K562 (cell line): ENCODE data around the gene PA2G4. TPM values are rescaled to one million over a fixed set of nuclear protein-coding genes. Genes with fewer than 3 reads are reported as not detected.

ENCODE experiments used
- ATAC-seq: fragments of 200-7000 bp; cut with Tn5 transposase; 3 replicates; pipeline ENCODE4 v1.9.1; 2020; ENCODE audit warnings: moderate library complexity
- BruUV-seq: library from RNA; stranded (reverse); fragments of 400-500 nt; replicated peaks from 2 replicates; lab custom pipeline; 2021; lab: Mats Ljungman, UMichigan
- CTCF ChIA-PET: fragments of 300-600 bp; formaldehyde crosslinking; extraction: SDS; loops from one replicate; lab custom pipeline; 2021; ENCODE audit warnings: low intra/inter-chr PET ratio; lab: Yijun Ruan, JAX
- POLR2A ChIA-PET: fragments of 300-600, 350-650 bp; sonication (Branson Sonifier 250); formaldehyde crosslinking; extraction: SDS; loops from one replicate; lab custom pipeline; 2021; ENCODE audit warnings: antibody characterized with exemption, inconsistent platforms; lab: Yijun Ruan, JAX
- DNase-seq, 4 experiments: peaks; one replicate each; pipeline versions ENCODE4 v3.0.0 to v3.0.0-alpha.2; 2011 to 2018; ENCODE audit warnings: low spot score in 3 of 4, mixed read lengths in 3 of 4; ENCODE audit errors: extremely low read depth in 1 of 4
- FAIRE-seq: peaks from 2 replicates; lab custom pipeline; 2011; peaks lifted over from hg19 to GRCh38; lab: Jason Lieb, UNC
- H2AFZ ChIP-seq: 2 replicates; pipeline ENCODE4 v1.6.0; 2011; ENCODE audit warnings: low read depth, low read length, control low read depth, inconsistent platforms
- H3K27ac ChIP-seq: fragments of 200-600 bp; 3 replicates; pipeline ENCODE4 v1.8.0; 2011; ENCODE audit warnings: low read depth, mild to moderate bottlenecking, control low read depth, inconsistent platforms, low read length, moderate library complexity, mixed read lengths; ENCODE audit errors: extremely low read depth
- H3K27me3 ChIP-seq, 2 experiments: fragments of 300-600 bp in 1 of 2; 2 replicates in 1 of 2; 3 replicates in 1 of 2; pipeline versions ENCODE4 v1.6.0 to v1.8.0; 2011; ENCODE audit warnings: inconsistent platforms in 2 of 2, low read length in 2 of 2, mild to moderate bottlenecking in 1 of 2, mixed read lengths in 1 of 2, moderate library complexity in 1 of 2; ENCODE audit not compliant: control insufficient read depth in 2 of 2, insufficient read depth in 2 of 2
- H3K36me3 ChIP-seq: fragments of 300-600 bp; 3 replicates; pipeline ENCODE4 v1.8.0; 2011; ENCODE audit warnings: mild to moderate bottlenecking, low read length, inconsistent platforms; ENCODE audit not compliant: control insufficient read depth, insufficient read depth
- H3K4me1 ChIP-seq, 2 experiments: fragments of 200-600 bp in 1 of 2; replicated peaks in 1 of 2; 2 replicates in 1 of 2; 3 replicates in 1 of 2; pipeline versions ENCODE4 v1.5.1 to v1.8.0; 2011; ENCODE audit warnings: inconsistent platforms in 2 of 2, low read length in 2 of 2, mild to moderate bottlenecking in 1 of 2, mixed read lengths in 1 of 2, moderate library complexity in 1 of 2; ENCODE audit not compliant: control insufficient read depth in 2 of 2, insufficient read depth in 2 of 2
- H3K4me2 ChIP-seq: 2 replicates; pipeline ENCODE4 v1.6.1; 2011; ENCODE audit warnings: low read length, control low read depth, inconsistent platforms, mixed read lengths; ENCODE audit not compliant: insufficient read depth
- H3K4me3 ChIP-seq: fragments of 200-600 bp; sonication (generic), shearing (Covaris generic); 2 replicates; pipeline ENCODE4 v1.5.1; 2016; ENCODE audit warnings: control low read depth, inconsistent platforms
- H3K79me2 ChIP-seq: fragments of 200-600 bp; 3 replicates; pipeline ENCODE4 v1.8.0; 2011; ENCODE audit warnings: low read length, inconsistent platforms; ENCODE audit not compliant: control insufficient read depth, insufficient read depth
- H3K9ac ChIP-seq, 2 experiments: 2 replicates each; pipeline versions ENCODE4 v1.6.0 to v1.6.1; 2011; ENCODE audit warnings: low read depth in 2 of 2, low read length in 2 of 2, control low read depth in 1 of 2, inconsistent platforms in 1 of 2, mild to moderate bottlenecking in 1 of 2, mixed read lengths in 1 of 2; ENCODE audit not compliant: insufficient read depth in 1 of 2
- H3K9me1 ChIP-seq: one replicate; pipeline ENCODE4 v1.6.0; 2011; ENCODE audit warnings: inconsistent platforms, mild to moderate bottlenecking, low read length, moderate library complexity; ENCODE audit not compliant: control insufficient read depth, insufficient read depth
- H3K9me3 ChIP-seq: replicated peaks from 2 replicates; pipeline ENCODE4 v1.5.1; 2011; ENCODE audit warnings: low read depth, low read length, inconsistent platforms; ENCODE audit not compliant: control insufficient read depth, insufficient read depth
- H4K20me1 ChIP-seq: replicated peaks from 2 replicates; pipeline ENCODE4 v1.6.1; 2011; ENCODE audit warnings: low read length, inconsistent platforms, mixed read lengths; ENCODE audit not compliant: control insufficient read depth, insufficient read depth
- BRF1 ChIP-seq: IDR thresholded peaks from 3 replicates; pipeline ENCODE4 v1.6.1; 2011; ENCODE audit warnings: borderline replicate concordance, mild to moderate bottlenecking; ENCODE audit not compliant: insufficient read length; ENCODE audit errors: extremely low read depth
- CBX5 ChIP-seq: IDR thresholded peaks from 2 replicates; pipeline ENCODE4 v1.6.1; 2014; ENCODE audit warnings: low read depth, borderline replicate concordance
- HLTF ChIP-seq: fragments of 450-650 bp; IDR thresholded peaks from 2 replicates; pipeline ENCODE4 v1.6.1; 2016
- WHSC1 ChIP-seq: IDR thresholded peaks from one replicate; pipeline ENCODE4 v1.6.1; 2012; ENCODE audit warnings: low read length, control low read depth, inconsistent platforms
- ZBTB17 ChIP-seq: fragments of 450-650 bp; formaldehyde crosslinking; IDR thresholded peaks from 2 replicates; pipeline ENCODE4 v1.4.0; 2020; ENCODE audit warnings: mild to moderate bottlenecking
- ZNF146 ChIP-seq: IDR thresholded peaks from one replicate; pipeline ENCODE4 v1.6.1; 2018; ENCODE audit warnings: missing compliant biosample characterization; ENCODE audit not compliant: unreplicated experiment
- ZNF445 ChIP-seq: fragments of 250-450 bp; sonication (Bioruptor Pico); IDR thresholded peaks from 2 replicates; pipeline ENCODE4 v1.4.0; 2020; ENCODE audit warnings: low read depth, mild to moderate bottlenecking, moderate library complexity
- ZNF76 ChIP-seq: fragments of 250-450 bp; sonication (Bioruptor Pico); IDR thresholded peaks from 2 replicates; pipeline ENCODE4 v1.4.0; 2020; ENCODE audit warnings: mild to moderate bottlenecking, moderate library complexity, borderline replicate concordance
- ZNF778 ChIP-seq: fragments of 450-650 bp; formaldehyde crosslinking; IDR thresholded peaks from 2 replicates; pipeline ENCODE4 v1.4.0; 2020; ENCODE audit warnings: mild to moderate bottlenecking, moderate library complexity
- WGBS: fragments of 100-300 bp; shearing (Covaris generic); methylation state at CpG from one replicate; pipeline ENCODE4 v1.1.6; 2016; ENCODE audit warnings: low coverage, mixed read lengths; ENCODE audit not compliant: insufficient coverage; ENCODE audit errors: missing lambda C conversion rate; 5-methylcytosine and 5-hydroxymethylcytosine counted together
- in situ Hi-C: fragments of 300-500 bp; cut with MboI; formaldehyde crosslinking; loops from 4 replicates; pipeline ENCODE4 v1.15.0; 2018; ENCODE audit warnings: inconsistent platforms, mixed read lengths
- intact Hi-C: fragments of 100-400 bp; cut with micrococcal nuclease; formaldehyde crosslinking; loops from 2 replicates; pipeline ENCODE4 v1.14.2; 2022
- polyA plus RNA-seq, 8 experiments: library from polyadenylated mRNA; depleted of rRNA in 4 of 8; stranded (reverse) in 5 of 8; unstranded in 3 of 8; fragments of >200 nt; fragmentation: Nextera tagmentation in 2 of 8; fragmentation: Illumina TruSeq in 1 of 8; extraction: Ambion mirVana in 2 of 8; extraction: Trizol in 1 of 8; gene quantifications; 2 replicates each; pipeline versions ENCODE4 v1.2.1 to v1.2.3, GENCODE V29; 2011 to 2014; ENCODE audit warnings: inconsistent platforms in 1 of 8, missing spikeins in 1 of 8
- total RNA-seq, 7 experiments: library from RNA; depleted of rRNA in 6 of 7; stranded (reverse); fragments of >200 nt in 6 of 7; fragmentation: Illumina TruSeq in 2 of 7; extraction: Trizol in 2 of 7; gene quantifications; 2 replicates each; pipeline versions ENCODE4 v1.2.1 to v1.2.3, GENCODE V29; 2011 to 2021; ENCODE audit warnings: low replicate concordance in 1 of 7
- TF ChIP-seq, protein P1 (sequence below), 2 experiments: fragments of 450-650 bp; IDR thresholded peaks; 2 replicates each; pipeline ENCODE4 v1.6.1; 2016; ENCODE audit warnings: mild to moderate bottlenecking in 2 of 2, borderline replicate concordance in 1 of 2, low read depth in 1 of 2, moderate library complexity in 1 of 2
- TF ChIP-seq, protein P2 (sequence below), 2 experiments: fragments of 250-450 bp in 1 of 2; fragments of 450-650 bp in 1 of 2; sonication (Bioruptor Pico) in 1 of 2; IDR thresholded peaks; 2 replicates each; pipeline versions ENCODE4 v1.6.1 to v1.8.0; 2016 to 2021; ENCODE audit warnings: mild to moderate bottlenecking in 2 of 2, moderate library complexity in 2 of 2, missing compliant biosample characterization in 1 of 2, missing genetic modification characterization in 1 of 2

PA2G4 gene
- total and polyA plus RNA-seq, 9 of the 15 experiments (the other 6 are each of a cell fraction or from before 2014, with no cell fraction given): 230 to 925 (median 638) TPM

DNA sequence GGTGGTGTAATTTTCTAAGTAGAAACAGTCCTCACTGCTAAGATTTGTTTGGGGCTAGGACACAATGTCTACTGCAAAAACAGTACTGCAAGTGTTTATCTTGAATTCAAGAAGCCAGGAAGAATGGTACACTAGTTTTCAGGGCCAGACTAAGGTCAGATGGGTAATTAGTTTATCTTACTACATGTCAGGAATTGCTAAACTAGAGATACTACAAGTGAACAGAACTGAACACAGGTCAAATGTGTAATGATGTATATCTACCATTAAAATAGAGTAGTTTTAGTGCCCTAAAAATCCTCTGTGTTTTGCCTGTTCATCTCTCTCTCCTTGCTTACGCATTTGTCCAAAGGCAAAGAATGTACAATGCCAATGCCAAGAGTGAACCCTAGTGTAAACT, 9.7 kb downstream of the PA2G4 start (continued):
- TF ChIP-seq, protein P1, sequence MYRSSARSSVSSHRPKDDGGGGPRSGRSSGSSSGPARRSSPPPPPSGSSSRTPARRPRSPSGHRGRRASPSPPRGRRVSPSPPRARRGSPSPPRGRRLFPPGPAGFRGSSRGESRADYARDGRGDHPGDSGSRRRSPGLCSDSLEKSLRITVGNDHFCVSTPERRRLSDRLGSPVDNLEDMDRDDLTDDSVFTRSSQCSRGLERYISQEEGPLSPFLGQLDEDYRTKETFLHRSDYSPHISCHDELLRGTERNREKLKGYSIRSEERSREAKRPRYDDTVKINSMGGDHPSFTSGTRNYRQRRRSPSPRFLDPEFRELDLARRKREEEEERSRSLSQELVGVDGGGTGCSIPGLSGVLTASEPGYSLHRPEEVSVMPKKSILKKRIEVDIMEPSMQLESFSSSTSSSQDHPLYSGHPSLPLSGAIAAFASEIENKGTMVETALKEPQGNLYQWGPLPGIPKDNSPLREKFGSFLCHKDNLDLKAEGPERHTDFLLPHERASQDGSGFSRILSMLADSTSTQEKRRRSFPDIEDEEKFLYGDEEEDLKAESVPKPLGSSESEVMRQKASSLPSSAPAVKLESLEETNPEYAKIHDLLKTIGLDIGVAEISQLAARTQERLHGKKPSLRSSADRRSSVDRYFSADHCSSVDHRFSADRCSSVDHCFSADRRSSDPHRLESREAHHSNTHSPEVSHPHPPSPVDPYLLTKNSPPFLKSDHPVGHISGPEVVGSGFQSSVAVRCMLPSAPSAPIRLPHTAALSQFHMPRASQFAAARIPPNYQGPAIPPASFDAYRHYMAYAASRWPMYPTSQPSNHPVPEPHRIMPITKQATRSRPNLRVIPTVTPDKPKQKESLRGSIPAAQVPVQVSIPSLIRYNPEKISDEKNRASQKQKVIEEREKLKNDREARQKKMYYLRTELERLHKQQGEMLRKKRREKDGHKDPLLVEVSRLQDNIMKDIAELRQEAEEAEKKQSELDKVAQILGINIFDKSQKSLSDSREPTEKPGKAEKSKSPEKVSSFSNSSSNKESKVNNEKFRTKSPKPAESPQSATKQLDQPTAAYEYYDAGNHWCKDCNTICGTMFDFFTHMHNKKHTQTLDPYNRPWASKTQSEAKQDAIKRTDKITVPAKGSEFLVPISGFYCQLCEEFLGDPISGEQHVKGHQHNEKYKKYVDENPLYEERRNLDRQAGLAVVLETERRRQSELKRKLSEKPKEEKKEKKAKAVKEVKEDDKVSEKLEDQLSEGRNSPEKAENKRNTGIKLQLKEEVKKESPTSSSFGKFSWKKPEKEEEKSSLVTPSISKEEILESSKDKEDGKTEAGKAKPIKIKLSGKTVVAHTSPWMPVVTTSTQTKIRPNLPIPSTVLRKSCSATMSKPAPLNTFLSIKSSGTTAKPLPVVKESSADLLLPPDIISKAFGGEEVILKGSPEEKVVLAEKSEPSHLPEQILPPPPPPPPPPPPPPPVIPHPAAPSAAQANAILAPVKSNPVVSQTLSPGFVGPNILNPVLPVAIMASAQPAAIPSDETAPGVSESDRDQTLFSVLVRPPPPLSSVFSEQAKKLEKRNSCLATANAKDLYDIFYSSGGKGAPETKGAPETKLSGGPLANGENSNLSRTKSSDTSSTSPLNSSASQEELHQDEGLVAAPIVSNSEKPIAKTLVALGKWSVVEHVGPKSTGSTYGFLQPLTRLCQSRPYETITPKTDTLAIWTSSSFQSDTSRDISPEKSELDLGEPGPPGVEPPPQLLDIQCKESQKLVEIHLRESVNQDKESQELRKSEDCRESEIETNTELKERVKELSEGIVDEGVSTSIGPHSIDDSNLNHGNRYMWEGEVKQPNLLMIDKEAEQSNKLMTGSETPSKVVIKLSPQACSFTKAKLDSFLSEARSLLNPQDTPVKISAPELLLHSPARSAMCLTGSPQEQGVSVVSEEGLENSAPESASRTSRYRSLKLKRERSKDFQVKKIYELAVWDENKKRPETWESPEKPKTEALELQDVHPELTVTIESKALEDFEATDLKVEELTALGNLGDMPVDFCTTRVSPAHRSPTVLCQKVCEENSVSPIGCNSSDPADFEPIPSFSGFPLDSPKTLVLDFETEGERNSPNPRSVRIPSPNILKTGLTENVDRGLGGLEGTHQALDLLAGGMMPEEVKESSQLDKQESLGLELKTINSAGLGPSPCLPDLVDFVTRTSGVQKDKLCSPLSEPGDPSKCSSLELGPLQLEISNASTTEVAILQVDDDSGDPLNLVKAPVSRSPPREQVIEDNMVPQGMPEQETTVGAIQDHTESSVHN (IDR thresholded peaks at IDR 0.05; ENCODE audit: borderline replicate concordance in 1 of 2, low read depth in 1 of 2): no peak

DNA sequence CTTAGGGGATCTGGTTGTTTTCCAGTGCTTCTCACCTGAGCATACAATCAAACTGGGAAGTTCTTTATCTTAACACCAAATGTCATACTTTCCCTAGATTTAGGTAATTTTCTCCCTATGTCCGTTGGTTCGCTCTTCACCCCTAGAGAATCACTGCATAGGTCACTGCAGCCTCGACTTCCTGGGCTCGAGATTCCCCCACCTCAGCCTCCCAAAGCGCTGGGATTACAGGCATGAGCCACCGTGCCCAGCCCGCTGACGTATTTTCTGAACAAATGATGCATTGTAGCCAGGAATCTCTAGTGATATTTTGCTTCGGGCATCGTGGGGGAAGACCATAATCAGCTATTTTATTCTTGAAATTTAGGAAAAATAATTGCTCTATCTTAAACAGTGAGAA, 11.0 kb downstream of the PA2G4 start:
- CTCF ChIA-PET: no interaction called here
- Histone ChIP-seq H4K20me1 (no peaks in the 10 kb centered on the region), H3K36me3 (peaks cover 54% of the 10 kb centered on the region), H3K79me2 (peaks cover 28% of the 10 kb centered on the region), H3K9ac (no peak overlapping the region), H3K27ac (no peak overlapping the region), H3K9me1 (no peaks in the 10 kb centered on the region), H3K4me3 (no peak overlapping the region), H3K4me1 (peaks cover 14 to 16% of the 10 kb centered on the region in 2 experiments), H2AFZ (no peak overlapping the region), H3K27me3 (no peaks in the 10 kb centered on the region), H3K4me2 (no peak overlapping the region), H3K9me3 (peaks cover 8% of the 10 kb centered on the region)
- ATAC-seq (no peak), DNase-seq (no peak), FAIRE-seq (no peak)
- TF ChIP-seq BRF1 (no peak), ZNF445 (CRISPR knock-in tag) (peak; percentile 84; the same call in 1 of the 2 replicates), CBX5 (peak; percentile 36; the same call in 1 of the 2 replicates), ZNF146 (CRISPR knock-in tag) (no peak), HLTF (no peak), ZBTB17 (CRISPR knock-in tag) (no peak), ZNF778 (CRISPR knock-in tag) (no peak), WHSC1 (no peak), ZNF76 (CRISPR knock-in tag) (no peak)
- TF ChIP-seq, protein P2, sequence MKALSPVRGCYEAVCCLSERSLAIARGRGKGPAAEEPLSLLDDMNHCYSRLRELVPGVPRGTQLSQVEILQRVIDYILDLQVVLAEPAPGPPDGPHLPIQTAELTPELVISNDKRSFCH (CRISPR knock-in tag; IDR thresholded peaks at IDR 0.05): no peak
- TF ChIP-seq, protein P2 (tag; IDR thresholded peaks at IDR 0.05): no peak
- BruUV-seq: no TSS peak
- in situ Hi-C loops: no loop called here
- POLR2A ChIA-PET: interaction anchor here (0.6 to 5.0 kb wide), 3 partner anchors 9 to 106 kb away, joined by 3 to 125 read pairs (median 4); partner anchors contain the start of gene PA2G4
- WGBS: 98% methylated on average over 10 of the region's 10 CpGs
- intact Hi-C loops: loop anchor here (5.0 kb wide), 2 partner anchors 42 to 522 kb away; partner anchors contain the start of gene MYL6
